Activated CD4-positive, alpha-beta T cell treated with anti-CD3 and anti-CD28 coated beads, Interleukin-2, amount 50 U/mL, for 24 hours (primary cell): Measurements from ENCODE around the gene JOSD2.
"Not testable (repeated sequence)": the region's sequence is repeated elsewhere in the genome, so short reads cannot be mapped to it uniquely, and the experiment has no call there.

Experiments
- DNase-seq, 2 donors: peaks; one replicate each; pipeline ENCODE4 v3.0.0-alpha.2; 2020; ENCODE audit warnings: low read depth in 1 of 2, low spot score in 1 of 2

Gene JOSD2

DNA sequence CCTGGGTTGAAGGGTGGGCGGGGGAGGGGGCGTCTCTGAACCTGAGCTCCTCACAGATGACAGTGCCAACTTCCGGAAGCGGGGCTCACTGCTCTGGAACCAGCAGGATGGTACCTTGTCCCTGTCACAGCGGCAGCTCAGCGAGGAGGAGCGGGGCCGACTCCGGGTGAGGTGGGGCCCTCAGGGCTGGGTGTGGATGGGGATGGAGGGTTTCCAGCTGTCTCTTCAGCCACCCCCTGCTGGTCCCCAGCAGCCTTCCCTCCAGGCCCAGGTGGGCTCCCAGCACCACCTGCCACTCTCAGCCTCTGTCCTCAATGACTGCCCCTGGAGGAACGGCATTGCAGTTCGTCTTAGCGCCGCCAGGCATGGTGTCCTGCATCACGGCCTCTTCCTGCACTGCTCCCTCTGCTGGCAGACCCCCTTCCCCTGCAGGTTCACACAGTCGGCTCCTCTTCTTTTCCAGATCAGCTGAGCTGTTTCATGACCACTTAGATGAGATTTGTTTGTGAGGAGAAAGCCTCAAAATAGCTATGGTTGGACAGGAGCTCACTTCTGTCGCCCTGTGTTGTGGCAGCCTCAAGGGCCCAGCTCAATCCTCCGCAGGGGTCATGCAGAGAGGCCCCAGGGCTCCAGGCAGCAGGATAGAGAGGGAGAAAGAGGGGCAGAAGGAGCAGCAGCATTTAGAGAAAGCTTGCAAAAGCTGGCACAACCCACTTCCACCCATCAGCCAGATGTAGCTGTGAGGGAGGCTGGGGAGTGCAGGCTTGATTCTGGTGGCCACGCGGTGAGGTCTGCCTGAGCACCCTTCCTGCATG lies 31.9 kb downstream of the JOSD2 start:
- no peak for DNase-seq

DNA sequence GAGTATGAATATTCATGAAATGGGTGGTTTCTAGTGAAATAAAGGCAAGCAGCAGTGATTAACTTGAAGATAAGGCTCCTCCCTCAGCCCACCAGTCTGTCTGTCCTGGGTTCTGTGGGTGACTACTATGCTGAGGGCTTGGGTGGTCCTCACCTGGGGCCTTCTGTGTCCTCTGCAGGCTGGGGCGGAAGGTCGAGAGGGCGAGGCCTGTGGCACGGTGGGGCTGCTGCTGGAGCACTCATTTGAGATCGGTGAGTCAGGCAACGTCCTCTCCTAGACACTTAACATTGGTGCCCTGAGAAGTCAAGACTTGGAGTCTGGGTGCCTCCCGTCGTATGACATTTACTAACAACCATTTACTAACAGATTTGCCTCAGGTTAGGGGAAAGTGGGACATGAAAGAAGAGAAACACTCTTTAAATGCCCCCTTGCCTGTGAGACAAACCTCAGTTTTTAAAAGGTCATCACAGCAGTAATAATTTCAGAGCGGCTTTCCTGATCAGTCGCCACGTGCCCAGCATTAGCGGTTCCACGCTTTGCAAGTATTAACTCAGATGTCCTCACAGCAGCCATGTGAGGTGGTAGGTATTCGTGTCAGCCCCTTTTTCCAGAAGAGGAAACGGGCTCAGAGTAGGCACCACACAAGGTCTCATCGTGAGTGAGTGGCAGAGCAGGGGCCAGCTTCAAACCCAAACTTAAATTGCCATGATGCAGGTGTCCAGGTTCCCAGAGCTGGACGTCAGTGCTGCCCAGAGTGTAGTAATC lies 33.1 kb downstream of the JOSD2 start:
- no peak for DNase-seq

DNA sequence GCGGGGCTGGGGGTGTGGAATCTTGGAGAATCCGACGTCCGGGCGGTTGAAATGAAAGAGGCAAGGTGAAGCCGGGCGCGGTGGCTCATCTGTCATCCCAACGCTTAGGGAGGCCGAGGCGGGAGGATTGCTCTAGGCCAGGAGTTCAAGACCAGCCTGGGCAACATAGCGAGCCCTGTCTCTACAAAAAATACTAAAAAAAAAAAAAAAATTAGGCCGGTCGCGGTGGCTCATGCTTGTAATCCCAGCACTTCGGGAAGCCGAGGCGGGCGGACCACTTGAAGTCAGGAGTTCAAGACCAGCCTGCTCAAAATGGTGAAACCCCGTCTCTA lies 34.1 kb downstream of the JOSD2 start:
- no peak for DNase-seq

DNA sequence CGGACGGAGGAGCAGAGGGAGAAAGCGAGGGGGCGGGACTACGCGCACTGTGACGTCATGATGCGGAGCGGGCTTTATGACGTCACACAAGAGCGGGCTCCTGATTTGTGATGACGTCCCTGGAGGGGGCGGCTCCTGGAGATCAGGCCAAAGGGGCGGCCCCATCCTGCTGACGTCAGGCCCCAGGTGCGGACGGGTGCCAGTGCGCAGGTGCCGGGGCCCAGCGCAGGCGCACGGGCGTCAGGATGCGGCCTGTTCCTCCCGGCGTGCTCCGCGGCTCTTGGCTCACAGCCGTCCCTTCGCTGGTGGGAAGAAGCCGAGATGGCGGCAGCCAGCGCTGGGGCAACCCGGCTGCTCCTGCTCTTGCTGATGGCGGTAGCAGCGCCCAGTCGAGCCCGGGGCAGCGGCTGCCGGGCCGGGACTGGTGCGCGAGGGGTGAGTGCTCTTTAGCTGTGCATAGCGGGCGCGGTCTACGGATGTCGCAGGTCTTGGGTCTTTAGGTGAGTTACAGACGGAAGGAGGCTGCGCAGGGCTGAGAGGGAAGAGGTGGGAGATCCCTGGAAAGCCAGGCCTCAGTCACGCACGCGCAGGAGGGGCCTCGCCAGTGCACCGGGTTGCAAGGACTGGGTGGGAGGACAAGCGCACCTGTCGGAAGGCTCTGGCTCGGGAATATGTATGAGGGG lies 34.6 kb downstream of the JOSD2 start, which contains the start of the genes EMC10 and GARIN5A:
Gene EMC10 (plus strand): TSS at position 284 of the 683 bp plus-strand sequence. CDS start 38 bp downstream, at position 322.
Gene GARIN5A (minus strand): TSS at position 625 of the 683 bp plus-strand sequence. CDS start 460 bp downstream, at position 165.
- peak; percentile 87 to 88 for DNase-seq

DNA sequence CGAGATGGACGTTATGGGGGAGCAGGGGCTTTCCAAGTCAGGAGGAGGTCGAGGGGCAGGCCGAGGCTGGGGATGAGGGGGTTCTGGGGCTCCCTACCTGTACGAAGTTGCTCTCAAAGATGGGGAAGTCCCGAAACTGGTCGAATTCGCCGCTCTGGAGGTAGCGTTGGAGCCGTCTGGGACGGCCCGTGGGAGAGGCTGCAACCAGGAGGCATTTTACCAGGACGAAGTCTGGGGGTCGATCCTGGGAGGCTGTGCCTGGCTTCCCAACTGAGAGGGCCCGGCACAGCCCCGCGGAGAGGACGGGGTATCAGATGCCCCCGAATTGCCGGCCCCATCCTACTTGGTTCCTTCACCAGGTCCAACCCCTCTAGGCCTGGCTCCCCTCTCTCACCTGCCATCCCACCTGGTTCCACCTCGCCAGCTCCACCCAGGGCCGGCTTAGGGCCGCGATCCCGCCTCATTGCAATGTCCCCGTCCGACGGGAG lies 35.2 kb downstream of the JOSD2 start:
- DNase-seq: no peak

DNA sequence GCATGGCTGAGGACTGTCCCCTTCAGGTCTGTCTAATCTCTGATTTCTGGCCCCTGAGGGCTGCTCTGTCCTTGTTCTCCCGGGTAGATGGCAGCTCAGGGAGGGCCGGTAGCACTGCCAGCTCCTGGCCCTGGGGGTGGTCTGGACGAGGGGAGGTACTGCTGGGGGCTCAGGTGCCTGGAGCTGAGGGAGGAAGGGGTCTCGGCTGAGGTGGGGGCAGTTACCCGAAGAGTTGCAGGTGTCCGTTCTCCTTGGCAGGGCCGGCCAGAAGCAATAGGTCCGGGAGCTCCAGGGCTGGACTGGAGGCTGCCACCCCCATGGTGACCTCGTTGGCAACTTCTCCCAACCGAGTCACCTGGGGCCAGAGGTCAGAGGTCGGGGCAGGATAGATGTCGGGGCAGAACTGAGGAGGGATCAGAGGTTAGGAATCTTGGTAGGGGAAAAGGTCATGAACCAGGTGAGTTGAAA lies 35.9 kb downstream of the JOSD2 start:
- no peak for DNase-seq

DNA sequence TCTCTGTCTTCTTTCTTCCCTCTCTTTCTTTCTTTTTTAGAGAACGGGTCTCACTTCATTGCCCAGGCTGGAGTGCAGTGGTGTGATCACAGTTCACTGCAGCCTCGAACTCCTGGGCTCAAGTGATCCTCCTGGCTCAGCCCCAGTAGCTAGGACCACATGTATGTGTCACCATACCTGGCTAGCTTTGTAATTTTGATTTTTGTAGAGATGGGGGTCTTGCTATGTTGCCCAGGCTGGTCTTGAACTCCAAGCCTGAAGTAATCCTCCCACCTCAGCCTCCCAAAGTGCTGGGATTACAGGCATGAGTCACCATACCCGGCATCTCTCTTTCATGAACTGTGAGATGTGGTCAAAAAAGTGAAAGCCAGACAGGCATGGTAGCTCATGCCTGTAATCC lies 37.7 kb downstream of the JOSD2 start:
- DNase-seq: not testable (repeated sequence)

DNA sequence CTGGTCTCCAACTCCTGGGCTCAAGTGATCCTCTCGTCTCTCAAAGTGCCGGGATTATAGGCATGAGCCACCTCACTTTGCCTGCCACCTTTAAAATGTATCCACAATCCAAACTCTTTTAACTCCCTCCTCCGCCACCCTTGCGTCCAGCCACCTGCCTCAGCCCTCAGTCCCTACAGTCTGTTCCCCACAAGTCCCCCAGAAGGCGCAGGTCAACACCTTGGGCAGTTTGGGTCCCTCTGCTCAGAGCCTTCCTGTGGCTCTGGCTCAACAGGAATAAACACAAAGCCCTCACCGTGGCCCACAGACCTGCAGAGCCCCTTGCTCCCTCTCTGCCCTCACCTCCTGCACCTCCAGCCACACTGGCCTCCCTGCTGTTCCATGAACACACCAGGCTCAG lies 42.2 kb downstream of the JOSD2 start:
- no peak for DNase-seq

DNA sequence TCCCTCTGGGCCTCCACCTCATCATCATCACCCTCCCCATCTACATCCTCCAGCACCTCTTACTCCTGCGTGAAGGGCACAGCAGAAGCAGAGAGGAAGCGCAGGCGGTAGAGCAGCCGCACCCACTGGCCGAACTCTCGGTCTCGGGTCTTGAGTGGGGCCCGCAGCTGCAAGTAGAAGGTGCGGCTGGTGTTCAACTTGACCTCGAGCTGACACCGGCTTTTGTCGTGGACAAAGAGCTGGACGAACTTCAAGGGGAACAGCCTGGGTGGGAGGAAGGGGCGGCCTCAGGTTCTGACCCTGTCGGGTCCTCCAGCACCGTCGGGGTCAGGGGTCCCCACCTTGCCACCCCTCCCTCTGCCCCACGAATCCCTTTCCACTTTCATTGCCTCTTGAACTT lies 43.4 kb downstream of the JOSD2 start:
- no peak for DNase-seq

DNA sequence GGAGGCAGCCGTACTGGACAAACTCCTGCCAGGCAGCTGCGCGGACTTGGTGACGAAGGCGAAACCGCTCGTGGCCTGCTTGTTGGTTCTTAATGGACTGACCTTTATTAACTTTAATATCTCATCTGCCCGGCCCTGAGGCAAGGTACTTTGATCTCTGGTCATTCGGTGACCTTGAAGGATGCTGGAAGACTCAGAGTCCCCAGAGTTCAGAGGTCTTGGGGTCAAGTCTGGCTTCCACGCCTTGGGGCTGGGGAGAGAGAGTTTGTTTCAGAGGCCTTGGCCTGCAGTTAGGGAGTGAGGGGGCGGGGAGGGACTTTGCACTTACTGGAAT lies 44.3 kb downstream of the JOSD2 start:
- no peak for DNase-seq

DNA sequence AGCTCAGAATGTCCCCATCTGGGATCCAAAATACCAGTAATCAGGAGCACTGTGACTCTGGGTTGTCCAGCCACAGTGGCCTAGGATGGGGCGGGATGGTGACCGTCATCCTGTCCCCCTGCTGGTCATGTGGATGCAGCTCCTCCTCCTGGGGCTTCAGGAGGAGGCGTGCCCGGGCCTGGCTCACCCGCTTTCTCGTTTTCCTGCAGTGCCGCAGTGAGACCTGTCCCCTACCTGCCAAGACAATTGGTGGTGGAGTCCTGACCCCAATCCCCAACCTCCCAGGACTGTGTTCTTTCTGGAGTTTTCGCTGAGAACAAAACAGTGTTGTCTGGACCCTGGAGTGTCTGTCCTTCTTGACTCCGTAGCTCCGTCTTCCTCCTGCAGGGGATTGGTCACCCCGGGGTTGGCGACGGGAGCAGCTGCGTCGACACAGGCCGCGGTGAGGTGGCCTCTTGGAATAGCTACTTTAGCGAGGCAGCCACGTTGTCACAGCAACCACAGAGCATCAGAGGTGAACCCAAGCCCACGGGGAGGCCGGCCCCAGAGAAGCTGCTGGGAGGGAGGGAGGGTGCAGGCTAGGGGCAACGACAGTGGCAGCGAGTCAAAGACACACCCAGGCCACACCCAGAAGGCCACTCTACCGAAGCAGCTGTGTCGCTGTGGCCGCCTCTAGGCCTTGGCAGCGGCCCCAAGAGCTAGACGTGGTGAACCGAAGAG lies 44.8 kb downstream of the JOSD2 start:
- no peak for DNase-seq

DNA sequence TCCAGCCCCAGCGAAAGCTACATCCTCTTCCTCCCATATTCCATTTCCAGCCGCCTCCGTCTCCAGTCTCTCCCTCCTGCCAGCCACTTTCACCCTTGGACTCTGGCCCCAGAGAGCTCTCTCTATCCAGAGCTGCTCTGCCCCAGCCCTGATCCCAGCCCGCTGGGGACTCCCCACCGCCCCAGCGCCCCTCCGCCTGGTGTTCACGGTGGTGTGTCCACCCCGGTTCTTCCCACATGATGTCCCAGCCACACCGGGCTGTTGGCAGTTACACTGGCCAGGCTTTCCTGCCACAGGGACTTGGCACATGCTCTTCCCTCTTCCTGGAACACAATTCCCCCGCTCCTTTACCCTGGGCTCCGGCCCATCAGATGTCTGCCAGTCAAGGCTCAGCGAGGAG lies 46.0 kb downstream of the JOSD2 start:
- no peak for DNase-seq

DNA sequence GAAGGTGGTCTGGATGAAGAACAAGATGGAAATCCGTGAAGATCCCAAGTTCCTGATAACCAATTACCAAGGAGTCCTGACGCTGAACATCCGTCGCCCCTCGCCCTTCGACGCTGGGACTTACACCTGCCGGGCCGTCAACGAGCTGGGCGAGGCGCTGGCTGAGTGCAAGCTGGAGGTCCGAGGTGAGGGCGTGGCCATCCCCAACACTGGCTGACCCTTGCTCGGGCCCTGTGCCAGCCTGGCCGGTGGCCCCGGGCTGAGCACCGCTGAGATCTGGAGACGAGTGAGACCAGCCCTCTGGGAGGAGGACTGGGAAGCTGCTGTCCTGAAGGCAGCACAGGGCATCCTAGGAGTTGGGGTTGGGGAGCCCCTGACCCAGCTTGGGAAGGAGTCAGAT lies 46.6 kb downstream of the JOSD2 start:
- no peak for DNase-seq

DNA sequence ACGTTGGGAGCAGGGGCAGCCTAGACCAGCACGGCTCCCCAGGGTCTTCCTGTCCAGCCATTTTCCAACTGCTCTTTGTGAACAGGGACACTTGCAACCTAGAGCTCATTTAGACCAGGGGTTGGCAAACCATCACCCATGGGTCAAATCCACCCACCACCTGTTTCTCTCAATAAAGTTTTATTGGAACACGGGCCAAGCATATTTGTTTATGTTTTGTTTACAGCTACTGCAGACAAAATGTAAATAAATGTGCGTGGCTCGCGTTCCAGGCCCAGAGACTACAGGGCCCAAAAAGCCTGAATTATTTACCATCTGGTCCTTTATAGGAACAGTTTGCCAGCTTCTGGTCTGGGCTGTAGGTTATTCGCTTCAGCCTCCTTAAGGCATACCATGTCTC lies 48.0 kb downstream of the JOSD2 start:
- no peak for DNase-seq

DNA sequence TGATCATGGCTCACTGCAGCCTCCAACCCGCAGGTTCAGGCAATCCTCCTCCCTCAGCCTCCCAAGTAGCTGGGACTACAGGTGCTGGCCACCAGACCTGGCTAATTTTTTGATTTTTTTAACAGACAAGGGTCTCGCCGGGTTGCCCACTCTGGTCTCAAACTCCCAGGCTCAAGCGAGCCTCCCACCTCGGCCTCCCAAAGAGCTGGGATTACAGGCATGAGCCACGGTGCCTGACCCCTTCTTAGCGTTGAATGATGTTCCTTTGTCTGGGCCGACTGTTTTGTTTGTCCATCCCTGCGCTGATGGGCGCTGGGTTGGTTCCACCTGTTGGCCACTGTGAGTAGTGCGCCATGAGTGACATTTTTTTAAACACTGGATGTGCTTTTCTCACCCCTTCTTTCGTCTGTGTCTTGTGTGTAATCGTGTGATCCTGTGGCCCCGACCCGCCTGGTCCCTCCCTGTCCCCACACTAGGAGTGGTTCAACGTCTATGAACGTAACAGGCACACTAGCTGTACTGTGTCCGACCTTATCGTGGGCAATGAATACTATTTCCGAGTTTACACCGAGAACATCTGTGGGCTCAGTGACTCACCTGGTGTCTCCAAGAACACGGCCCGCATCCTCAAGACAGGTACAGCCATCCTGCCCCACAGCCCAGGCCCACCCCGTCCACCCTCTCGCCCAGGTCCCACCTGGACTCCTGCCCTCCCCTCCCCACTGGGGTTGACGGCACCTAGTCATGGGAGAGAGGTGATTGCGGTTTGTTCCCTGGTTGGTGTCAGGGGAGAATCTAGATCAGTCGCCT lies 49.7 kb downstream of the JOSD2 start:
- DNase-seq: peak in 1 of 2 donors; percentile 52

DNA sequence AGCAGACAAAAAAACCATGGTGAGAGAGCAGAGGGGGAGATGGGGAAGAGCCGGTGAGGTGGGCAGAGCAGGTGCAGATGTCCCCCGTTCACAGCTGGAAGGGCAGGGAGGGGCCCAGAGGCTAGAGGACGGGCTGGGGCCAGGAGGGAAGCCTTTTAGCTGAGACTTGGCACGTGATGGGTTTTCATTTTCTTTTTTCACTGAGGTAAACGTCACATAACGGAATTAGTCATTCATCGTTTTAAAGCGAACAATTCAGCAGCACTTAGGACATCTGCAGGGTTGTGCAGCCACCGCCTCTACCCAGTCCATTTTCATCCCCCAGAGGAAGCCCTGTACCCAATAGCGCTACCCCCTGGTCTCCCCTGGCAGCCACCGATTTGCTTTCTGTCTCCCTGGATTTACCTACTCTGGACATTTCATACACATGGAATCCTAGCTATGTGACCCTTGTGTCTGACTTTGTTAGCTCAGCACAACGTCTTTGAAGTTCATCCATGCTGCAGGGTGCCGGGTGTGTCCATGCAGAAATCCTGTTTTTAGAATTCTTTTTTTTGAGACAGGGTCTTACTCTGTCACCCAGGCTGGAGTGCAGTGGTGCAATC lies 50.7 kb downstream of the JOSD2 start:
- no peak for DNase-seq

DNA sequence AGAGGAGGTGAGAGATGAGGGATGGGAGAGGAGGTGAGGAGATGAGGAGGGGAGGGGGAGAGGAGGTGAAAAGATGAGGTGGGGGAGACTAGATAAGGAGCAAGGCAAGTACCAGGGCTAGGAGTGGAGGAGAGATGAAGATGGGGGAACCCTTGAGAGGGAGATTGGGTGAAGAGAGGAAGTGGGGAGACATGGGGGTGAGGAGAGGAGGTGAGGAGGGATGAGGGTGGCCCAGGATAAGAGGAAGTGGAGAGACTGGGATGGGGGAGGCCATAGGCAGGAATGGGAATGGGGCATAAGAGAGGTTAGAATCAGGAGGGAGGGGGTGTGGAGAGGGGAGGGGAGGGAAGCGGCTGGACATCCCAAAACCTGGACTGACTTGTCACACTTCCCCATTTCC lies 51.4 kb downstream of the JOSD2 start:
- DNase-seq: no peak

DNA sequence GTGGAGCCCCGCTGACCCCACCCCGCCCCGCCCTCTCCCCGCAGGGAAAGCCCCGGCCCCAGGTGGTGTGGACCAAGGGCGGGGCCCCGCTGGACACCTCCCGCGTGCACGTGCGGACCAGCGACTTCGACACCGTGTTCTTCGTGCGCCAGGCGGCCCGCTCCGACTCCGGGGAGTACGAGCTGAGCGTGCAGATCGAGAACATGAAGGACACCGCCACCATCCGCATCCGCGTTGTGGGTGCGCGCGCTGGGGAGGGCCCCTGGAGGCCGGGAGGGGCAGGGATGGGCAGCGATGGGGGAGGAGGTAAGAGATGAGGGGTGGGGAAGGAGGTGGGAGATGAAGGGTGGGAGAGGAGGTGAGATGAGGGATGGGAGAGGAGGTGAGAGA lies 51.9 kb downstream of the JOSD2 start:
- no peak for DNase-seq

DNA sequence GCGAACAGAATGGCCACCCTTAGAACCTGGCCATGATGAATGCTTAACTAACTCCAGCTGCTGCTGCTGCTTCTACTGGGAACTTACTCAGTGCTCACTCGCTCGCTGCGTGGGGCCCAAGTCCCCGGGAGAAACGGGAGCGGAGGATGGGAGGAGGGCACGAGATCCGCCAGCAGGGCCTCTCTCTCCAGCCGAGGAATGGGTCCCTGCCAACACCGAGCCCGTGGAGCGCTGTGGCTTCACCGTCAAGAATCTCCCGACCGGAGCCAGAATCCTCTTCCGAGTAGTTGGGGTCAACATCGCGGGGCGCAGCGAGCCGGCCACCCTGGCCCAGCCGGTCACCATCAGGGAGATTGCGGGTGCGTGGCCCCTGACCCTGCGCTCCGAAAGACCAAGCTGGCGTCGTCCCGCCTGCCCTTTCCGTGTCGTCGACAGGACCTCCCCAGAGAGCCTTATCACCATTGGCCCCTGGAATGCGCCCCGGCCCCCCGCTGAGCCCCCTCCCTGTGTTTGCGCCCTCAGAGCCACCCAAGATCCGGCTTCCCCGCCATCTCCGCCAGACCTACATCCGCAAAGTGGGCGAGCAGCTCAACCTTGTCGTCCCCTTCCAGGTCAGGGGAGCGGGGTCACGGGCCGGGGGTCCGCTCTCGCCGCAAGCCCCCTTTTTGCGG lies 52.5 kb downstream of the JOSD2 start:
- no peak for DNase-seq
